Myocyte (in vitro differentiated cells): Measurements from ENCODE around the gene STX8. TPM values are rescaled to one million over a fixed set of nuclear protein-coding genes. Genes with fewer than 3 reads are reported as not detected.
"Not testable (repeated sequence)": the region's sequence is repeated elsewhere in the genome, so short reads cannot be mapped to it uniquely, and the experiment has no call there.

Experiments used
- DNase-seq: peaks from one replicate; pipeline ENCODE4 v3.0.0-alpha.2; 2012; ENCODE audit warnings: low read depth
- total RNA-seq: library from RNA; depleted of rRNA; stranded (reverse); fragments of >200 nt; gene quantifications from 2 replicates; pipeline ENCODE4 v1.2.3, GENCODE V29; 2014

STX8 gene
- total RNA-seq, 1 donor from 2014 or later: 44.6 TPM

DNA sequence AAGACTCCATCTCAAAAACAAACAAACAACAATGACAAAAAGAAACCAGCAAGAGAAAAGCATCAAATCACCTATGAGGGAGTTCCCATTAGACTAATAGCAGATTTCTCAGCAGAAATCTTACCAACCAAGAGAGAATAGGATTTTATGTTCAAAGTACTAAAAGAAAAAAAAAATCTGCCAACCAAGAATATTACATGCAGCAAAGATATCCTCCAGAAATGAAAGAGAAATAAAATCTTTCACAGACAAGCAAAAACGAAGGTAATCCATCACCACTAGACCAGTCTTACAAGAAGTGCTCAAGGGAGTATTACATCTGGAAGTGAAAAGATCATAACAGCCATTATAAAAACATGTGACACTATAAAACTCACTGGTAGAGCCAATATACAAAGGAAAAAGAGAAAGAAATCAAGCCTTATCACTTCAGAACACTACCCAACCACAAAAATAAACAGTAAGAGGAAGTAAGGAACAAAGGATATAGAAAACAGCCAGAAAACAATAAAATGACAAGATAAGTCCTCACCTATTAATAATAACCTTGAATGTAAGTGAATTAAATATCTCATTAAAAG, 66.3 kb downstream of the STX8 start:
- no peak for DNase-seq

DNA sequence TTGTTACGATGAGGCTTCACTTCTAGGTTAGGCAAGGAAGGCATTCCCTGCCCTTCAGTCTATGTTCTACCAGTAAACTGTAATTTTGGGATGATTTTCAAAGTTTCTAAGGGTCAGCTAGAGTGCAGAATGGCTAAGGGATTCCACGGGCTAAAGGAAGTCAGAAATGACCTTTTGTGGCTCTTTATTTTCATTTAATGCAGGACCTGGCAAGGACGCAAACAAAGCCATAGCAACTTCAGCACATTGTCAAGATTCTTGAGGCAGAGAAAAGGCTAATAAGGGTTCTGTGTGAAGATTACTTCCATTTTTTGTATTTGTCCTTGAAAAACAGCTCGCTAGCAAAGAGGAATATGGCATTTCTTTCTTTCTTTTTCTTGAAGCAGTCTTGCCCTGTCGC, 76.6 kb downstream of the STX8 start:
- DNase-seq: no peak

GRCh38 chr17:9498490-9498889, 77.1 kb downstream of the STX8 start:
- DNase-seq: no peak

DNA sequence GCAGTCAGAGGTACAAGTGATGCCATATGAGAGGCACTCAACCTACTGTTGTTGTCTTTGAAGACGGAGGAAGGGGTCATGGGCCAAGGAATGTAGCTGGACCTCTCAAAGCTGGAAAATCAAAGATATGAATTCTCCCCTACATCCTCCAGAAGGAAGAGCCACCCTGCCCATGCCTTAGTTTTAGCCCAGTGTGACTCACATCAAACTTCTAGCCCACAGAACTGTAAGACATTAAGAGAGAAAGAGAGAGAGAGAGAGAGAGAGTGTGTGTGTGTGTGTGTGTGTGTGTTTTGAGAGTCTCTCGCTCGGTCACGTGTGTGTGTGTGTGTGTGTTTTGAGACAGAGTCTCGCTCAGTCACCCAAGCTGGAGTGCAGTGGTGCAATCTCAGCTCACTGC, 87.1 kb downstream of the STX8 start:
- no peak for DNase-seq

DNA sequence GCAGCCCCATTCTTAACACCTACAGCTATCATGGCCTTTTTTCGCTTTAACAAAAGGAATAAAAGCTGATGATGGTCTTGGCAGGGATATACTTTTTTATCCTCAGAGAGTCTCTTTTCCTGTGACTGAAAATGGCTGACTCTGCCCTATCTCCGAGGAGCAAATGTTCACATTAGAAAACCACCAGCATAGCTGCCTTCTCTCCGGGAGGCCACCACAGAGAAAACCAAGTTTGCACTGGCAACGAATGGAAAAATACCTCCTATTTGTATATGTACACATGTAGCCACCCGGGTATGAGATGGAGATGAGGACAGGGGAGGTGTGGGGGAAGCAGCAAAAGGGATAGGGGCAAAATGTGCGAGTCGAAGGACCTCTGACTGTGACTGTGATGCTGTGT, 88.2 kb downstream of the STX8 start:
- DNase-seq: no peak

DNA sequence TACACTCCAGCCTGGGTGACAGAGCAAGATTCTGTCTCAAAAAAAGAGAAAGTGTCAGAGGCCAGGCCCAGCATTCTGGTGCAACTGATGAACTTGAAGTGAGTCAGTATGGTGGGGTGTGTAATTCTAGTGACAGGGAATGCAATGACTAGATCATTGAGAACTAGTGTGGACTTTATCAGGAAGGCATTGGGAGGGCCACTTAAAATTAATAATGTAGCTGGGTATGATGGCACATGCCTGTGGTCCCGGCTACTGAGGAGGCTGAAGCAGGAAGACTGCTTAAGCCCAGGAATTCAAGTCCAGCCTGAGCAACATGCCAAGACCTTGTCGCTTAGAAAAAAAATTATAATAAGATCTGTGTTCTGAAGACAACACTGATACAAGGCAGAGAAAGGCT, 90.8 kb downstream of the STX8 start:
- peak; percentile 56 for DNase-seq

DNA sequence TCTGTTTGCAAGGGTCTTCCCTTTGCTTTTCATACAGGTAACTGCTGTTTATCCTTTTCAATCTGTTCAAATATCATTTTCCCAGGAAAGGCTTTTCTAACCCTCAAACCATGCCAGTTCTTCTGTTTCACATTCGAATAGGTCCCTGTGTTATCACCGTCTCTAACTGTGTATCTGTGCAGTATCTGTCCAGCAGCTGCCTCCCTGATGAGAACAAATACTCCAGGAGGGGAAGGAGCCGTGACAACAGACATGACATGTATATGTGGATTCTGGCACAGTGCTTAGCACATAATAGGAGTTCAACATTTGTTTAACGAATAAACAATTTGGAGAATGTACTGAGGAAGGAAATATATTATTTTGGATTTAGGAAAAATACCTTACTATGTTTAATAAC, 95.7 kb downstream of the STX8 start:
- DNase-seq: no peak

DNA sequence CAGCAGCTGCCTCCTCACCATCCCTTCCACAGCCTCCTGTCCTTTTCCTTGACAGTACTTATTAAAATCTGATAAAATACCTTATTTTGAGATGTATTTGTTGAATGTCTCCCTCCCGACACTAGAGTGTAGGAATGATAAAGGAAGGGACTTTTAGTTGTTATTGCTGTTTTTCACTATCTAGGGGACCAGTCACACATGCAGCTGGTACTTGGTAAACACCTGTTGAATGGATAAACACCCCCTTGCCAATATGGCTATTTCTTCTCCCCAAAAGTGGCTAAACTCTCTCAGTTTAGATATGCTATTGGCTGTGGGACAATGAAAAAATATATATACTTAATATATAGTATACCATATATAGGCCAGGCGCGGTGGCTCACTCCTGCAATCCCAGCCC, 96.7 kb downstream of the STX8 start:
- DNase-seq: no peak

DNA sequence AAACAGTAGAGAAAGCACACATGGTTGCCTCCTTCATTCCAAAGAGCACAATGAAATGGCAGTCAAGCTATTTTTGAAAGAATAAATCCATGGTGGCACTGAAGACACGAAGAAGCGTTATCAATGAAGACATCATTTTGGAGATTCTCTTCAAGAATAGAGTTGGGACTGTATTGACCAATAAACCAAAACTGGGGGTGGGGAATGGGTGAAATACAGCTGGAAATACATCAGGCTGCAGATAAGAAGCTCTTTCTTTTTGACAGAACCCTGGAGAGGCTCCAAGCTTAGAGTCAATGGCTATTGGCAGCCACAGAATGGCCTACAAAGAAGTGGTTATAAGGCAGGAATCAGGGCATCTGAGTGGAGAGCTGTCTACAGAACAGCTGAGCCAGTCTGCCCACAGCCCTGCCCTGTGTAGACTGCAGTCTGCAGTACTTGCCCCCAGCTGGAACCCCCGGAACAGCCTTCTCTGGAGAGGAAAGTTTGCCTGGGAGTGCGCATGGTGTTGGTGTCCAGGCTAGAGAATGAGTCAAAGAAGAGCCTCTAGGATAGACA, 100.4 kb downstream of the STX8 start:
- peak; percentile 65 for DNase-seq

GRCh38 chr17:9473711-9474110, 101.9 kb downstream of the STX8 start:
- DNase-seq: peak; percentile 12

GRCh38 chr17:9472541-9472940, 103.1 kb downstream of the STX8 start:
- DNase-seq: peak; percentile 96

DNA sequence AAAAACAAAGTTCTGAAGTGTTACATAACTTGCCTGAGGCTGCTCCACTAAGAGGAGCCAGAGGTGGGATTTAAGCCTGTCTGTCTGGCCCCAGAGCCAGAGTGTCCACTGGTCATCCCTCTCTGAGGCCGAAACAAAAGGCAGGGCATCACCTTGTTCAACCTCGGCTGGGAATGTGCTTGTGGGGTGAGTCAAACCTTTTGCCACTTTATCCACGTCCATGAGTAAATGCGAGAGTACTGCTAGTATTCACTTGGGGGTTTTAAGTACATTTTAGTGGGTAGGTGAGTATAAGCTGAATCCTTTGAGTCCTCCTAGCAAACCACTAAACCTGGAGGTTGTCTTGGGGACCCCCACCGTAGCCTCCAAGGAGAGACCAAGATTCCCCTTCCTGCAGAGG, 103.5 kb downstream of the STX8 start:
- DNase-seq: peak; percentile 82

DNA sequence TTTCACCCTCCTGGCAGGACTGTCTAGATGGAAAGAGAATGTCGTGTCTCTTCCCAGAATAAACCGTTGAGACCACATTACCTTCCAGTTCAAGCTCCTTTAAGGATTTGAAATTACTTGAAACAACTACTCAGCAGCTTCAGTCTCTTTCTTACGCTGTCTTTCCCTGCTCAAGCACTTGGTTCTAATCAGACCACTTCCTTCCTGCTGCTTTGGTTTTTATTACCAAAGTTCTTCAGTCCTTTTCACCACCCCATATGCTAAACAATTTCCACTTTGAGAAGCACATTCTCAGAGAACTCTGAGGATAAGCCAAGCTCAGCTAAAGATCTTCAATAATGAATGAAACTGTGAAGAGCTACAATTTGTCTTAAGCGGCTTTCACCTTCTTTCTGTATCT, 105.4 kb downstream of the STX8 start:
- no peak for DNase-seq

- no peak for DNase-seq
These were observed 106.7 kb downstream of the STX8 start for GRCh38 chr17:9468937-9469336.

DNA sequence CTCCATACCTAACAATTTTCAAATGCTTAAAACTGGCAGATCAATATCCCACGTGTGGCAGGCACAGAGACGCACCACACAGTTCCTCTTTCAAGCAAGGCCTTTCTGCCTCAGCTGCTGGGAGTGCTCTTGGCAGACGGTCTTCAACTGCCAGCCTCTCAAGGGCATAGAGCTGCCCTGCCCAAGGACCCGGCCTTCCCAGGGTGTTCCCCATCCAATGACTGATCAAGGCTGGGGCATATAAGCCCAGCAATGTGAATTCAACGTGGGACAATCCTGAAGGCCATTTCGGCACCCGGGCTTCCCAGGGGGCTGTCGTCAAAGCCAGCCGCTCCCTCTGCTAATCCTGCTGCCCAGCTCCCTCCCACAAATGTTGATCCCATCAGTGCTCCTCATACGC, 107.1 kb downstream of the STX8 start:
- no peak for DNase-seq

GRCh38 chr17:9467518-9467917, 108.1 kb downstream of the STX8 start:
- no peak for DNase-seq

DNA sequence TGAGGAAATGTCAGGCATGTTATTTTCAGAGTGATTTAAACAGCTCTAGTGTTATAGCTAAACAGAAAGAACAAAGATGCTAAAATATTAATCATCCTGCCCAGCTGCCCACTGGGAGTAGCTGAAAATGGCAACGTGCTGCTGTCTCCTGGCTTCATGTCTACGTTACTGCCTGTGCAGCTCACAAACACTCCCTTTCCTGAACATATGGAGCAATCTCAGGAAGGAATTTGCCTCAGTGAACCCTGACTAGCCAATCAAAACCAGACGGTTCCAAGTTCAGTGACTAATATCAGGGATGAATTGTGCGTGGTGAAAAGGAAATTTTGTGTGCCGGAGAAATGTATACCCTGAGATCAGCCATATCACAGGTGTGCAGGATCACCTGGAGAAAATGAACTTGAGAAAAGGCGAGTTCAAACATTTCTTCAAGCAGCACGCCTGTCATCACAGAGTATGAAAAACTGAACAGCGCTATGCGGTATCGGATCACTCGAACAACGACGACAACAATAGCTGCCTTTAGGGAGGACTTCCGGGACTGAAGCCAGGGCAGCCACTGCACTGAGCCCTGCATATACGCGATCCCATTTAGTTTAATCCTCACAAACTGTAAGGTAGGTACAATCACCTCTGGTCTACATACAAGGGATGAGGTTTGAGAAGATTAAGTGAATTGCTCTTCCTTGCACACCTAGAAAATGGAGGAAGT, 110.3 kb downstream of the STX8 start:
- no peak for DNase-seq

- DNase-seq: no peak
These were observed 118.6 kb downstream of the STX8 start for GRCh38 chr17:9457005-9457404.

DNA sequence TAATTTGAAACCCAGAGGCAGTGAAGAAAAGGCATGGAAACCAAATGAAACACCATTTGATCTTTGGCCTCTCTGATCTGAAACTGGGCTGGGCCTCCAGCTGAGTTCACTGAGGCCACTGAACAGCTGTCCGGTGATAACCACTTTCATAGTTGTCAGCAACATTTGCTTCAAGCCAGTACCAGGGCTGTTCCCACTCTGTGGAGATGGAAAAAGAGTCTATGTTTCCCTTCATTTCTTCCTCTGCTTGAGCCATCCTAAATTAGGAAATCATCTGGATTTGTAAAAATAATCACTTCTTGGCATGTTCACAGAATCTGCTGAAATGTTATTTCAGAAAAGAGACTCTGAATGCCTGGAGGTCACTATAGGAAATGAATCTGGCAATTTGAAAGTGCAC, 119.3 kb downstream of the STX8 start:
- DNase-seq: peak; percentile 76

- DNase-seq: no peak
These were observed 123.7 kb downstream of the STX8 start for GRCh38 chr17:9451934-9452333.

GRCh38 chr17:9447298-9447697, 128.3 kb downstream of the STX8 start:
- DNase-seq: not testable (repeated sequence)

- DNase-seq: no peak
These were observed 129.1 kb downstream of the STX8 start for GRCh38 chr17:9446528-9446927.

DNA sequence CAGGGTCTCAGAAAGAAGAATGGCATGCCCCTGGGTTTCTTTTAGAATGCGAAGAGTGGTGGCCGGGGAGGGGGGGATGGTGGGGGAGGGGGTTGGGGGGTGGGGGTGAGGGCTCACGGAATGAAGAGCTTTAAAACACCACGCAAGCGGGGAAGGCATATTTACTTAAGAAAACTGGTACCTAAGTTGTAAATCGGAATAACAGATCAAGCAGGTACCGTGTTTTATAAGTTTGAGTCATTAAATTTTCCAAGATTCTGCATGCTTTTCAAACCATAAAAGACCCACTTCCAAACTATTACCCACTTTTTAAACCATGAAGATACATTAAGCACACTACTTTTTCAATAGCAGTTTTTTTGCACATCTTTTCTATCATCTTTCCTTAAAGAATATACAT, 130.2 kb downstream of the STX8 start:
- no peak for DNase-seq
